Activated naive CD4-positive, alpha-beta T cell treated with anti-CD3 and anti-CD28 coated beads, Interleukin-2, amount 50 U/mL, for 72 hours (primary cell): ENCODE measurements around the gene SEH1L. TPM values are rescaled to one million over a fixed set of nuclear protein-coding genes. Genes with fewer than 3 reads are reported as not detected.

Experiments used
- total RNA-seq, 2 donors: library from RNA; stranded (reverse); gene quantifications; one replicate each; pipeline ENCODE4 v1.2.3, GENCODE V29; 2022

Gene SEH1L
- total RNA-seq, 2 donors from 2014 or later = 81.0 to 108 TPM

Other genes starting within 250 kb of the SEH1L start
- gene CEP76, start 245.3 kb upstream of the SEH1L start, total RNA-seq = 10 to 100 TPM; 10.9 to 13.2 TPM
- 100 to 1,000 TPM in 1 of 2 donors, 10 to 100 TPM in 1; 60.4 to 120 TPM for gene PSMG2, start 245.0 kb upstream of the SEH1L start, total RNA-seq
- gene PTPN2, start 63.8 kb upstream of the SEH1L start, total RNA-seq = 10 to 100 TPM; 57.0 to 69.9 TPM
- 10 to 100 TPM; 41.7 to 51.5 TPM for gene CEP192, start 43.4 kb downstream of the SEH1L start, total RNA-seq